NB4 (cell line): Measurements from ENCODE around the gene DNAJC24.

Source experiments
- DNase-seq: peaks from one replicate; pipeline ENCODE4 v3.0.0; 2010; ENCODE audit warnings: low read depth
- H3K4me3 ChIP-seq: one replicate; pipeline ENCODE4 v1.5.1; 2011; ENCODE audit warnings: mild to moderate bottlenecking, low read depth, low read length, moderate library complexity
- MYC ChIP-seq: IDR thresholded peaks from 2 replicates; pipeline ENCODE4 v1.6.1; 2011; ENCODE audit warnings: low read depth, low read length
- POLR2A ChIP-seq: IDR thresholded peaks from 2 replicates; pipeline ENCODE4 v1.6.1; 2011; ENCODE audit warnings: mild to moderate bottlenecking; ENCODE audit not compliant: insufficient read length; ENCODE audit errors: extremely low read depth
- TF ChIP-seq, protein P1 (sequence below): IDR thresholded peaks from 2 replicates; pipeline ENCODE4 v1.6.1; 2011; ENCODE audit warnings: low read depth, low read length
- TF ChIP-seq, protein P2 (sequence below): IDR thresholded peaks from one replicate; pipeline ENCODE4 v1.5.1; 2012; ENCODE audit warnings: low read depth, low read length

The DNAJC24 gene

DNA sequence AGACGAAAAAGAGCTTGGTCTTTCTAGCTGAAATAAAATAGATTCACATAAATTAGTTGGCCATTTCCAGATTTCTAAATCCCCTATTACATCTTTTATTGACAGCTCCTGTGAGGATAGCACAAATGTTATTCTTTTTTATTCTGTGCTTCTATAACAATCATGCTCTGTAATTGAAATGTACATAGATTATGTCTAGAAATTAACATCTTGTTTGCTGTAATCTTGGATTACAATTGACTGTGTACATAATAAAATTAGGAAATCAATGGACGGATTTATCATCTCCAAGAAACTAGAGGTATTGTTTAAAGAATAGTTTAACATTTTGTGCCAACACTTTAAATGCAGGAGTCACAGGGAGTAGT is 108.5 kb downstream of the DNAJC24 start:
- no peak overlapping the region for H3K4me3 ChIP-seq
- TF ChIP-seq POLR2A (no peak), MYC (no peak)
- TF ChIP-seq, protein P1, sequence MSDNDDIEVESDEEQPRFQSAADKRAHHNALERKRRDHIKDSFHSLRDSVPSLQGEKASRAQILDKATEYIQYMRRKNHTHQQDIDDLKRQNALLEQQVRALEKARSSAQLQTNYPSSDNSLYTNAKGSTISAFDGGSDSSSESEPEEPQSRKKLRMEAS: no peak
- TF ChIP-seq, protein P2, sequence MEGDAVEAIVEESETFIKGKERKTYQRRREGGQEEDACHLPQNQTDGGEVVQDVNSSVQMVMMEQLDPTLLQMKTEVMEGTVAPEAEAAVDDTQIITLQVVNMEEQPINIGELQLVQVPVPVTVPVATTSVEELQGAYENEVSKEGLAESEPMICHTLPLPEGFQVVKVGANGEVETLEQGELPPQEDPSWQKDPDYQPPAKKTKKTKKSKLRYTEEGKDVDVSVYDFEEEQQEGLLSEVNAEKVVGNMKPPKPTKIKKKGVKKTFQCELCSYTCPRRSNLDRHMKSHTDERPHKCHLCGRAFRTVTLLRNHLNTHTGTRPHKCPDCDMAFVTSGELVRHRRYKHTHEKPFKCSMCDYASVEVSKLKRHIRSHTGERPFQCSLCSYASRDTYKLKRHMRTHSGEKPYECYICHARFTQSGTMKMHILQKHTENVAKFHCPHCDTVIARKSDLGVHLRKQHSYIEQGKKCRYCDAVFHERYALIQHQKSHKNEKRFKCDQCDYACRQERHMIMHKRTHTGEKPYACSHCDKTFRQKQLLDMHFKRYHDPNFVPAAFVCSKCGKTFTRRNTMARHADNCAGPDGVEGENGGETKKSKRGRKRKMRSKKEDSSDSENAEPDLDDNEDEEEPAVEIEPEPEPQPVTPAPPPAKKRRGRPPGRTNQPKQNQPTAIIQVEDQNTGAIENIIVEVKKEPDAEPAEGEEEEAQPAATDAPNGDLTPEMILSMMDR: no peak
- DNase-seq: no peak

DNA sequence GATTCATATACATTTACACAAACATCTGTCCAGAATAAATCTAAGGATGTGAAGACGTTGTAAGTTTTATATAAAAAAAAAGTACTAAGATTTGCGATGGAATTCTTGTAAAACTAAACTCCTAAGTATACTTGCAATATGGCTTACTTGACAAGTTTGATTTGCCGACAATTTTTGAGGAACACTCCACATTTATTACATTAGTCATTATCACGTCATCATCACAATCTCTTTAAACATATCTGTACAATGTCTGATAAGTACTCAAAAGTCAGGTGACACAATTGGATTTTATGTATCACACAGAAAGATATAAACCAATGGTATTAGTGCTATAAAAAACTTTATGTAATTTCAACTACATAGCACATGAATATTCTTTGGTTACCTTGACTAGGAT is 109.4 kb downstream of the DNAJC24 start:
- no peak for DNase-seq
- H3K4me3 ChIP-seq: no peak overlapping the region
- TF ChIP-seq POLR2A: no peak
- TF ChIP-seq, protein P1: no peak
- TF ChIP-seq, protein P2: no peak
- no peak for TF ChIP-seq MYC

DNA sequence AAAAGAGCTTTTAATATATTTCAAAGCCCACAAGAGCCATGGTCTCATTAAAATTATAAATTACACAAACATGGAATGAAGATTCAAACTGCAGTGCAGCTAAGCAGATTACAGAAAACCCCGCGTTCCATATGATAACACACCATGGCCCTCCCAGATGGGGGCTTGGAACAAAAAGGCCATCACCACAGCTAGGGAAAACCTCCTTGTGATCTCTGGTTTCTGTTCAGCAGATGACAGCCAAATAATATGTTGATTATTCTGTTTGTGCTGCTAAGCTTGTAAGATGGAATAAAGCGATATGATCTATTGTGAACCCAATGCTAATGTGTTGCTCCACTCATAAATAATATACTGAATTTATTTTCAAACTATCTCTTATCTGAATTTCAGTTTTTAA is 111.3 kb downstream of the DNAJC24 start:
- no peak overlapping the region for H3K4me3 ChIP-seq
- DNase-seq: no peak
- no peak for TF ChIP-seq MYC
- TF ChIP-seq, protein P2: no peak
